Heart left ventricle (tissue), 16 donors: ENCODE data around the gene MGAT4B. TPM values are rescaled to one million over a fixed set of nuclear protein-coding genes. Genes with fewer than 3 reads are reported as not detected.

ENCODE experiments used
- ATAC-seq, 4 donors: fragments of 200-7000 bp; cut with Tn5 transposase; one replicate each; pipeline ENCODE4 v1.9.1; 2020 to 2022; ENCODE audit warnings: moderate library complexity in 4 of 4, mild to moderate bottlenecking in 3 of 4, moderate number of reproducible peaks in 1 of 4
- DNase-seq, 5 donors: peaks; one replicate each; pipeline ENCODE4 v3.0.0-alpha.2; 2020
- H3K27ac ChIP-seq, 12 donors: fragments of 200-600 bp; sonication (generic) in 4 of 12; one replicate each; pipeline versions ENCODE4 v1.5.0 to v1.8.0; 2016 to 2022; ENCODE audit warnings: mild to moderate bottlenecking in 2 of 12
- H3K27me3 ChIP-seq, 9 donors: fragments of 200-600 bp; sonication (generic) in 2 of 9; one replicate each; pipeline versions ENCODE4 v1.5.1 to v1.8.0; 2016 to 2022; ENCODE audit warnings: mild to moderate bottlenecking in 3 of 9
- H3K36me3 ChIP-seq, 9 donors: fragments of 200-600 bp; sonication (generic) in 2 of 9; one replicate each; pipeline versions ENCODE4 v1.5.0 to v1.8.0; 2018 to 2022; ENCODE audit warnings: mild to moderate bottlenecking in 2 of 9
- H3K4me1 ChIP-seq, 12 donors: fragments of 200-600 bp; sonication (generic) in 4 of 12; one replicate each; pipeline versions ENCODE4 v1.5.0 to v1.8.0; 2016 to 2022; ENCODE audit warnings: mild to moderate bottlenecking in 3 of 12
- H3K4me3 ChIP-seq, 12 donors: fragments of 200-600 bp; sonication (generic) in 4 of 12; one replicate each; pipeline versions ENCODE4 v1.5.0 to v1.8.0; 2017 to 2022; ENCODE audit warnings: mild to moderate bottlenecking in 9 of 12, moderate library complexity in 4 of 12
- H3K9me3 ChIP-seq, 12 donors: fragments of 200-600 bp; sonication (generic) in 4 of 12; one replicate each; pipeline versions ENCODE4 v1.5.0 to v1.8.0; 2016 to 2022; ENCODE audit warnings: mild to moderate bottlenecking in 1 of 12
- CTCF ChIP-seq, 12 donors: fragments of 200-600 bp; sonication (generic) in 4 of 12; IDR thresholded peaks; one replicate each; pipeline versions ENCODE4 v1.5.0 to v1.8.0; 2018 to 2022; ENCODE audit warnings: antibody characterized with exemption in 12 of 12, mild to moderate bottlenecking in 5 of 12
- POLR2A ChIP-seq, 2 donors: fragments of 450-650 bp; IDR thresholded peaks; one replicate each; pipeline ENCODE4 v1.6.1; 2017; ENCODE audit warnings: antibody characterized with exemption in 2 of 2, mild to moderate bottlenecking in 2 of 2, moderate library complexity in 2 of 2
- WGBS, 4 donors: extraction: QIAGEN DNeasy Blood & Tissue Kit in 2 of 4; methylation state at CpG; one replicate each; pipeline versions ENCODE4 v1.1.5 to v1.1.7; 2013 to 2018; 5-methylcytosine and 5-hydroxymethylcytosine counted together
- intact Hi-C, 10 donors: fragments of 100-400 bp; cut with DNase I; formaldehyde crosslinking; loops; one replicate each; pipeline versions ENCODE4 v1.11.1 to v1.14.2; 2022
- polyA plus RNA-seq, 2 donors: library from polyadenylated mRNA; stranded (reverse); fragments of 200-250 nt; gene quantifications; one replicate each; pipeline ENCODE4 v1.2.3, GENCODE V29; 2013
- total RNA-seq, 9 donors: library from RNA; depleted of rRNA in 2 of 9; stranded (reverse); fragments of >200 nt in 2 of 9; fragmentation: NEBNext Ultra II Directional in 3 of 9; extraction: Animal tissue kit (Norgen Biotek cat#: 25700) in 3 of 9; gene quantifications; one replicate each; pipeline versions ENCODE4 v1.1.0 to v1.2.4, GENCODE V29; 2016 to 2023
- donor health status: ischemic (EF 13 %, LVEDD 7.1; RV severe dilation, severe dysfunction).
- donor health status: healthy with polysubstance abuse.
- donor health status: DM: no; HTN: yes; CAD: no.
- donor health status: DM: no; HTN: no; CAD: no.
- donor health status: ischemic (EF 25% LVEDD 6.9; RV normal size, moderate dysfunction).
- donor health status: ischemic (EF 25% LVEDD 5.7; RV mildly dilated, moderate dysfunction).
- donor health status: healthy.
- donor health status: DM: yes; HTN: yes; CAD: no.
- donor health status: ischemic (EF 35%, LVEDD 5.7; RV mildly dilated, moderate dysfunction).
- donor health status: nonischemic (EF 11% LVEDD 7.7; RV severe dilation, severe dysfunction).
- donor health status: DM: yes; HTN: yes; CAD: no.
- donor health status: PGD.
- donor health status: ischemic (EF 29% LVEDD 5.4; RV normal size, mild dysfunction).
- donor health status: nonischemic (EF 23%, LVEDD 6.1; RV moderate dilation, normal function).

Gene MGAT4B
- total and polyA plus RNA-seq, 11 donors: 49.6 to 209 (median 105) TPM

DNA sequence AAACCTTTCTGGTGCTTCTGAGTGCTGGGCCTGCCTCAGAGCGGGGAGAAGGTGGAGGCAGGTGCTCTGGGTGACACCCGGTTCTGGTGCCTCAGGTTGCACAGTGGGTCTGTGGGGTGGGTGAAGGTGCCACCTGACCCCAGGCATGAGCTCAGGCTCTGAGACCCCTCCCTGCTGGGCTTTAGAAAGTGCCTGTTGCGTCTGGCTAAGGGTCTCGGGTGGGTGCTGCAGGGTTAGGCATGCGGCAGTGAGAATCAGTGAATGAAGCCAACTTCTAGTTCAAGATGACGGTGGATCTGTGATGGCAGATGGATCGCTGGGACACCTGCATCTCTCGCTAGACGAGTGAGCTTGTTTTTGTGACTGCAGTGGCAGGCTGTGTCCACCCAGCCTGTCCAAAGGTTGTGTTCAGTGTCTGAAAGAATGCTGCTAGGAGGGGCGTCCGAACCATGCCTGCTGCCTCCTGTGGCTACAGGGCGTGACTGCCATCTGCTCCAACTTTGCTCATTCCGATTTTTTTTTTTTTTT, 19.1 kb upstream of the MGAT4B start:
- ATAC-seq (no peak), DNase-seq (no peak)
- WGBS, 4 donors: 60 to 72% (median 69%) methylated on average over 13 of the region's 13 CpGs
- Histone ChIP-seq H3K4me1 (peaks cover 16 to 65% (median 55%) of the 10 kb centered on the region in 12 donors), H3K27me3 (no peaks in the 10 kb centered on the region), H3K36me3 (peaks cover 0 to 89% (median 83%) of the 10 kb centered on the region in 9 donors), H3K4me3 (no peak overlapping the region), H3K9me3 (no peaks in the 10 kb centered on the region), H3K27ac (no peak overlapping the region)
- TF ChIP-seq POLR2A (IDR thresholded peaks at IDR 0.05) (no peak), CTCF (IDR thresholded peaks at IDR 0.05) (peak in 1 of 12 donors; percentile 10)
- intact Hi-C loops: loop anchor here in 1 of 10 donors (10.0 kb wide), 1 partner anchor 201 kb away; the partner anchor contains the start of gene HNRNPH1

DNA sequence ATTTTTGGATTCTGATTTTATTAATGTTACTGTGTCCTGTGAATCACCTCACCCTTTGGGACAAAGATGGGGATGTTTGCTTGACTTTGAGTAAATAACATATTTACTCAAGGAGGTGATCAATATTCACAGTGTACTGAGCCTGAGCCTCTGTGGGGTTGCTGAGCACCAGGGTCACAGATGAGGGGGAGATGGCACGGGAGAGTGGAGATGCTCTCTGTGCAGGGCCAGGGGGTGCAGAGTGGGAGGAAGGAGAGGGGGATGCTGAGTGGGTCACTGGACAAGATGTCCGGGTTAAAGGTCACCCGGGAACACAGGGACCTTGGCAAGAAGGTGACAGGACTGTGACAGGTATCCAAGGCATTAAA, 18.1 kb upstream of the MGAT4B start:
- Histone ChIP-seq H3K4me3 (peak overlapping the region in 1 of 12 donors; percentile 100), H3K9me3 (no peaks in the 10 kb centered on the region), H3K27ac (peak overlapping the region in 1 of 12 donors; percentile 6), H3K27me3 (no peaks in the 10 kb centered on the region), H3K36me3 (peaks cover 0 to 79% (median 73%) of the 10 kb centered on the region in 9 donors), H3K4me1 (peaks cover 20 to 73% (median 62%) of the 10 kb centered on the region in 12 donors)
- intact Hi-C loops: loop anchor here in 2 of 10 donors (5.0 to 10.0 kb wide), 2 partner anchors 33 to 200 kb away; partner anchors contain the start of genes HNRNPH1 (in 1 of the 2) and MRNIP (in 1 of the 2)
- ATAC-seq: no peak
- WGBS, 4 donors: 68 to 80% (median 73%) methylated on average over 3 of the region's 3 CpGs
- DNase-seq: no peak
- TF ChIP-seq CTCF (IDR thresholded peaks at IDR 0.05) (no peak), POLR2A (IDR thresholded peaks at IDR 0.05) (no peak)

DNA sequence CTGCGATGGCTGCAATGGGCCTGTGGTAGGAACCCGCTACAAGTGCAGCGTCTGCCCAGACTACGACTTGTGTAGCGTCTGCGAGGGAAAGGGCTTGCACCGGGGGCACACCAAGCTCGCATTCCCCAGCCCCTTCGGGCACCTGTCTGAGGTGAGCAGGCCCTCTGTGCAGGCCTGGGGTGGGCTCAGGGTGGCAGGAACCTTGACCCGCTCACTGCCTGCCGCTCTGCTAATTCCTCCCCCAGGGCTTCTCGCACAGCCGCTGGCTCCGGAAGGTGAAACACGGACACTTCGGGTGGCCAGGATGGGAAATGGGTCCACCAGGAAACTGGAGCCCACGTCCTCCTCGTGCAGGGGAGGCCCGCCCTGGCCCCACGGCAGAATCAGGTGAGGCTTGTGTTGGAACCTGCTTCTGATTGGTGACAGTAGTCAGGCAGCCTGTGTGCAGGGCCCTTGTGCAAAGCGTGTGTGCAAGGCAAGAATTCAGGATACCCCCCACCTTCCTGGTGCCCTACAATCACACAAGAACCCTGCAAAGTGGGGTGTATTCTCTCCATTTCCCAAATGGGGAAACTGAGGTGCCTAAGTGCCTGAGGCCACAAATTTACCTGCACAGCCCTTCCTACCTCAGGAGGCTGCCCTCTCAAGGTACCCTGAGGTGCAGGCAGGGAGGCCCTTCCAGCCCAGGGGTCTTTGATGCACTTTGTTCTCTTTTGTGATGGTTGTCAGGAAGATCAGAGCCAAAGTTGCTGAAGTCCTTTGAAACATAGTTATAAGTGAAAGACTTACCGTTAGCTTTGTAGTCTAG, 17.5 kb upstream of the MGAT4B start:
- DNase-seq: peak in 2 of 5 donors; percentile 19 to 29
- Histone ChIP-seq H3K27ac (peak overlapping the region in 2 of 12 donors; percentile 6 to 47), H3K27me3 (no peaks in the 10 kb centered on the region), H3K4me3 (peak overlapping the region in 3 of 12 donors; percentile 67 to 100 (median 86)), H3K36me3 (peaks cover 0 to 73% (median 67%) of the 10 kb centered on the region in 9 donors), H3K9me3 (no peaks in the 10 kb centered on the region), H3K4me1 (peaks cover 24 to 78% (median 66%) of the 10 kb centered on the region in 12 donors)
- WGBS, 4 donors: 82 to 89% (median 86%) methylated on average over 9 to 22 of the region's 22 CpGs
- no peak for TF ChIP-seq CTCF (IDR thresholded peaks at IDR 0.05)
- TF ChIP-seq POLR2A (IDR thresholded peaks at IDR 0.05): no peak
- ATAC-seq: no peak
- intact Hi-C loops: loop anchor here in 2 of 10 donors (5.0 to 10.0 kb wide), 2 partner anchors 33 to 199 kb away; partner anchors contain the start of genes HNRNPH1 (in 1 of the 2) and MRNIP (in 1 of the 2)
